SK-N-SH (cell line): Measurements from ENCODE around the gene STK25. TPM values are rescaled to one million over a fixed set of nuclear protein-coding genes. Genes with fewer than 3 reads are reported as not detected.

Experiments used
- CTCF ChIA-PET: fragments of 300-600, 350-600 bp; formaldehyde crosslinking; extraction: SDS; loops from one replicate; lab custom pipeline; 2021; lab: Yijun Ruan, JAX
- POLR2A ChIA-PET: fragments of 350-600 bp; sonication (Branson Sonifier 250); formaldehyde crosslinking; extraction: SDS; loops from one replicate; lab custom pipeline; 2020; ENCODE audit warnings: antibody characterized with exemption, inconsistent platforms; lab: Yijun Ruan, JAX
- DNase-seq: peaks from one replicate; pipeline ENCODE4 v3.0.0; 2012
- H2AFZ ChIP-seq: fragments of 200-600 bp; sonication (generic); 2 replicates; pipeline ENCODE4 v1.8.1; 2016; ENCODE audit warnings: antibody characterized with exemption, mild to moderate bottlenecking, low read depth
- H3F3A ChIP-seq: fragments of 200-600 bp; sonication (generic); replicated peaks from 2 replicates; pipeline ENCODE3; 2016; ENCODE audit warnings: antibody characterized with exemption, mild to moderate bottlenecking; ENCODE audit not compliant: insufficient read depth
- H3K27ac ChIP-seq, 2 experiments: fragments of 200-500 bp in 1 of 2; fragments of 200-600 bp in 1 of 2; sonication (Bioruptor generic) in 1 of 2; sonication (generic), shearing (Covaris generic) in 1 of 2; 2 replicates each; pipeline versions ENCODE4 v1.5.1 to v1.6.1; 2014 to 2016; ENCODE audit warnings: low read depth in 2 of 2, inconsistent platforms in 1 of 2, low read length in 1 of 2, mild to moderate bottlenecking in 1 of 2, mixed read lengths in 1 of 2
- H3K27me3 ChIP-seq: fragments of 200-600 bp; sonication (generic), shearing (Covaris generic); 2 replicates; pipeline ENCODE4 v1.6.1; 2016; ENCODE audit warnings: mixed run types; ENCODE audit not compliant: insufficient read depth
- H3K36me3 ChIP-seq, 2 experiments: fragments of 200-500 bp in 1 of 2; fragments of 200-600 bp in 1 of 2; sonication (Bioruptor generic) in 1 of 2; sonication (generic) in 1 of 2; replicated peaks in 1 of 2; 2 replicates each; pipeline versions ENCODE3 to v1.5.1; 2014 to 2016; ENCODE audit warnings: low read length in 1 of 2, mild to moderate bottlenecking in 1 of 2; ENCODE audit not compliant: insufficient read depth in 2 of 2, control insufficient read depth in 1 of 2
- H3K4me1 ChIP-seq, 2 experiments: fragments of 200-500 bp in 1 of 2; fragments of 200-600 bp in 1 of 2; sonication (Bioruptor generic) in 1 of 2; sonication (generic), shearing (Covaris generic) in 1 of 2; 2 replicates each; pipeline versions ENCODE4 v1.5.1 to v1.6.1; 2014 to 2016; ENCODE audit warnings: low read depth in 1 of 2, low read length in 1 of 2, mixed run types in 1 of 2; ENCODE audit not compliant: insufficient read depth in 2 of 2, control insufficient read depth in 1 of 2
- H3K4me2 ChIP-seq: fragments of 200-600 bp; sonication (generic), shearing (Covaris generic); 2 replicates; pipeline ENCODE4 v1.6.1; 2017; ENCODE audit warnings: mixed run types
- H3K4me3 ChIP-seq, 2 experiments: fragments of 200-500 bp in 1 of 2; fragments of 200-600 bp in 1 of 2; sonication (Bioruptor generic) in 1 of 2; sonication (generic), shearing (Covaris generic) in 1 of 2; 2 replicates each; pipeline versions ENCODE4 v1.5.1 to v1.8.1; 2014 to 2016; ENCODE audit warnings: low read depth in 2 of 2, inconsistent platforms in 1 of 2, low read length in 1 of 2, mild to moderate bottlenecking in 1 of 2, mixed read lengths in 1 of 2, moderate library complexity in 1 of 2
- H3K79me2 ChIP-seq: fragments of 200-600 bp; sonication (generic); 2 replicates; pipeline ENCODE4 v1.8.1; 2017; ENCODE audit warnings: mild to moderate bottlenecking; ENCODE audit not compliant: insufficient read depth
- H3K9ac ChIP-seq: fragments of 200-600 bp; sonication (generic); 2 replicates; pipeline ENCODE4 v1.6.1; 2017; ENCODE audit warnings: mixed run types
- H3K9me2 ChIP-seq: fragments of 200-600 bp; sonication (generic); 2 replicates; pipeline ENCODE4 v1.6.1; 2017; ENCODE audit warnings: mixed run types
- H3K9me3 ChIP-seq: fragments of 200-600 bp; sonication (generic); 2 replicates; pipeline ENCODE4 v1.6.1; 2017; ENCODE audit warnings: mixed run types, mild to moderate bottlenecking, moderate library complexity
- H4K20me1 ChIP-seq: fragments of 200-600 bp; sonication (generic); 2 replicates; pipeline ENCODE4 v1.6.1; 2017; ENCODE audit warnings: mild to moderate bottlenecking, mixed run types; ENCODE audit not compliant: insufficient read depth
- CHD2 ChIP-seq: fragments of 150-350 bp; IDR thresholded peaks from 2 replicates; pipeline ENCODE4 v1.6.1; 2018; ENCODE audit warnings: low read length; ENCODE audit not compliant: partially characterized antibody
- EP300 ChIP-seq, 2 experiments: IDR thresholded peaks; 2 replicates each; pipeline versions ENCODE4 v1.4.0 to v1.6.1; 2012; ENCODE audit warnings: borderline replicate concordance in 1 of 2, low read depth in 1 of 2, low read length in 1 of 2
- EZH2phosphoT487 ChIP-seq: fragments of 200-600 bp; sonication (generic); IDR thresholded peaks from 2 replicates; pipeline ENCODE4 v1.6.1; 2017; ENCODE audit warnings: low read depth, mixed run types, mild to moderate bottlenecking, antibody characterized with exemption, moderate library complexity, borderline replicate concordance
- FOXM1 ChIP-seq: IDR thresholded peaks from 2 replicates; pipeline ENCODE4 v1.4.0; 2012; ENCODE audit warnings: low read depth, mild to moderate bottlenecking
- GATA2 ChIP-seq: sonication (generic); formaldehyde crosslinking; IDR thresholded peaks from 2 replicates; pipeline ENCODE4 v1.5.0; 2020; ENCODE audit warnings: mild to moderate bottlenecking, missing genetic modification reagents
- MAX ChIP-seq: IDR thresholded peaks from 2 replicates; pipeline ENCODE4 v1.4.0; 2012; ENCODE audit warnings: low read depth
- MEF2A ChIP-seq: IDR thresholded peaks from 2 replicates; pipeline ENCODE4 v1.4.0; 2012; ENCODE audit warnings: low read depth, borderline replicate concordance
- RCOR1 ChIP-seq: fragments of 150-350 bp; IDR thresholded peaks from 2 replicates; pipeline ENCODE4 v1.6.1; 2017; ENCODE audit warnings: antibody characterized with exemption, low read length
- TEAD4 ChIP-seq: IDR thresholded peaks from 2 replicates; pipeline ENCODE4 v1.4.0; 2012; ENCODE audit warnings: mild to moderate bottlenecking, borderline replicate concordance; ENCODE audit not compliant: insufficient read depth
- YY1 ChIP-seq: IDR thresholded peaks from 2 replicates; pipeline ENCODE4 v1.4.0; 2012; ENCODE audit warnings: low read depth, mild to moderate bottlenecking
- WGBS: methylation state at CpG from one replicate; pipeline ENCODE4 v1.1.6; 2017; ENCODE audit warnings: low lambda C conversion rate; 5-methylcytosine and 5-hydroxymethylcytosine counted together
- polyA plus RNA-seq, 3 experiments: library from polyadenylated mRNA; depleted of rRNA; stranded (reverse); fragments of >200 nt; gene quantifications; 2 replicates each; pipeline ENCODE4 v1.2.3, GENCODE V29; 2012

STK25 gene
- polyA plus RNA-seq, 1 of the 3 experiments (the other 2 are of a cell fraction) = 236 TPM

DNA sequence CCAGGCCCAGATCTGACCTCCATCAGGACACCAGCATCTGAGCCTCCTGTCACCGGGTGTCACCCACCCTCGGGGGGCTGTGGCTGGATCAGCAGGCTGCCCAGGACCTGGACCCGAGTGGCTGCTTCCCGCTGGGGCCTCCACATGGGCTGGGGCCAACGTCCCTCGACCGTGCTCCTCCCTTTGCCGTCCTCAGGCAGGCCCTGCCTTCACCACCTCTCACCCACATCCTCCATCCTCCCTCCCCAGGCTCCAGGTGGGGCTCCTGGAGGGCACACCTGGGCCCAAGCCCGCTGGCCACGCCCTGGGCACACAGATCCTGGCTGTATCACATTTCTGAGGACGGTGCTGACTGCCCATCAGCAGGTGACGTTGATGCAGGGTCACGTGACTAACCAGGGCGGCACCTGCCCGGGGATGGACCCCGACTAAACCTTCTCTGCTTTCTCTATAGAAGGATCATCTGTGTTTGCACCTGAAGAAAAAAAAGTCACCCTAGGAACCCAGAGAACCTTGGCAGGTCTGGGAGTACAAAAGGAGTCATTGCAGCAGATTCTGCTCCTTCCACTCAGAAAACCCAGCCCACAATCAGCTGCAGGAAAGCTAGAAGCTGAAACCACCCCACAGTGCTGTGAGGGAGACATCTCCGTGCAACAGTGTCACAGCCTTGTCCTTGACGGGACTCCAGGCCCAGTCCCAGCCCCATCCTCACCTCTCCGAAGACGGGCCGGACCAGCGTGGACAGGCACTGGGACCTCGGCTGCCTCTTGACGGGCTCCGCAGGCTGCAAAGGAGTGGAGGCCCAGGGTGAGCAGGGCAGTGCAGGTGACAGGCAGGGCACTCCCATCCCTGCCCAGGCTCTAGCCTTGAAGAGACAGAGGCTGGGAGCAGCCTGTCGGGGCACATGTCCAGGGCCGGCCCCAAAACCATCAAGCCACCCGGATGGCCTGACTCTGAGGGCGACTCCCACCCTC is 11.2 kb downstream of the STK25 start:
- peaks cover 6 to 70% of the 10 kb centered on the region in 2 experiments for H3K36me3 ChIP-seq

DNA sequence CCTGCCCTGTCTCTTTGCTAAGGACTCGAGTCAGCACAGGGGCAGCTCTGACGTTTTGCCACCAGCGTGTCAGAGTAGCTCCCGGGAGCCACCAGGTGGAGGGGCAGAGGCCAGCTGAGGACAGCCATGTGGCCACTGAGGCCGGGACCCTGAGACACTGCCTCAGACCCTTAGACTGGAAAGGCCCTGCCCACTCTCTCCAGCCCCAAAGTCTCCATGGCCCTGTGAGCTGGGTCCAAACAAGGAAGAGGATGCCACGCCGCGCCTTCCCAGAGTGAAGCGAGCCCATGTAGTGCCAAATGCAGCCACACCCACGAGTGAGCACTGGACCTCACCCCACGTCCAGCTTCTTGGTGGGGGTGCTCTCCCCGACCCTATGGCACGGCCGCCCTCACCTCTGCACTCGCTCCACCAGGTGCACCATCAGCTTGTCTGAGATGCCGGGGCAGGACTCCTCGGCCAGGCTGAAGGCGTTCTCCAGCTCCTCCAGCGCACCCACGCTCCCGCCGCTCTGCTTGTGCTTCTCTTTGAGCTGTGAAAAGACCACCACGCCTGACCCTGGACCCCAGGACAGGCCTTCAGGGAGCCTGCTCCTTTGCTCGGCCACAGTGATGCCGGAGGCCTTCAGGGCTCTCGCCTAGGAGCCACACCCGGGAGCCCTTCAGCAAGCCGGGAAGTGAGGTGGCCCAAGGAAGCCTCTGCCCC is 12.2 kb downstream of the STK25 start:
- H3K36me3 ChIP-seq = peaks cover 6 to 69% of the 10 kb centered on the region in 2 experiments
- no peaks in the 10 kb centered on the region for H3F3A ChIP-seq
- ChIA-PET CTCF (interaction anchor here (1.0 to 1.4 kb wide), 2 partner anchors 11 to 16 kb away, joined by 3 read pairs; no protein-coding TSS in a partner anchor), POLR2A (no interaction called here)
- no peak overlapping the region for H3K4me2 ChIP-seq
- TF ChIP-seq CHD2 = no peak
- no peak for TF ChIP-seq TEAD4
- TF ChIP-seq EP300 (IDR thresholded peaks at IDR 0.05; ENCODE audit: borderline replicate concordance in 1 of 2, low read depth in 1 of 2, low read length in 1 of 2) = no peak
- H4K20me1 ChIP-seq = peaks cover 15% of the 10 kb centered on the region; the same call in 1 of the 2 replicates
- no peak overlapping the region for H3K9ac ChIP-seq
- no peaks in the 10 kb centered on the region for H3K9me2 ChIP-seq
- WGBS = 95% methylated on average over 19 of the region's 28 CpGs
- H3K4me3 ChIP-seq = no peak overlapping the region
- no peaks in the 10 kb centered on the region for H3K27me3 ChIP-seq
- no peak for DNase-seq
- peaks cover 5% of the 10 kb centered on the region; the same call in 1 of the 2 replicates for H3K79me2 ChIP-seq
- H3K27ac ChIP-seq = no peak overlapping the region
- H3K9me3 ChIP-seq = no peaks in the 10 kb centered on the region
- peaks cover 0 to 8% of the 10 kb centered on the region in 2 experiments; a peak in 1 of 4 replicates for H3K4me1 ChIP-seq
- H2AFZ ChIP-seq = no peak overlapping the region

More for the DNA sequence above, 11.2 kb downstream of the STK25 start:
- 98% methylated on average over 9 of the region's 29 CpGs for WGBS
- no peak for DNase-seq
- ChIA-PET CTCF (interaction anchor here (2.1 kb wide), 1 partner anchor 7 kb away, joined by 8 read pairs; no protein-coding TSS in a partner anchor), POLR2A (no interaction called here)
- Histone ChIP-seq H3F3A (no peaks in the 10 kb centered on the region), H2AFZ (no peak overlapping the region), H3K9ac (no peak overlapping the region), H3K27me3 (no peaks in the 10 kb centered on the region), H3K79me2 (peaks cover 16% of the 10 kb centered on the region), H3K4me3 (no peak overlapping the region), H3K4me2 (no peak overlapping the region), H3K9me3 (no peaks in the 10 kb centered on the region), H3K9me2 (no peaks in the 10 kb centered on the region), H3K27ac (no peak overlapping the region), H4K20me1 (peaks cover 22% of the 10 kb centered on the region; the same call in 1 of the 2 replicates), H3K4me1 (no peaks in the 10 kb centered on the region; a peak in 1 of 4 replicates)
- TF ChIP-seq EZH2phosphoT487 (no peak), RCOR1 (no peak), GATA2 (CRISPR knock-in tag) (no peak), TEAD4 (no peak), MEF2A (no peak), YY1 (no peak), MAX (no peak), FOXM1 (no peak)
